ENCODE measurements around the gene KCTD19.

KCTD19 gene

DNA sequence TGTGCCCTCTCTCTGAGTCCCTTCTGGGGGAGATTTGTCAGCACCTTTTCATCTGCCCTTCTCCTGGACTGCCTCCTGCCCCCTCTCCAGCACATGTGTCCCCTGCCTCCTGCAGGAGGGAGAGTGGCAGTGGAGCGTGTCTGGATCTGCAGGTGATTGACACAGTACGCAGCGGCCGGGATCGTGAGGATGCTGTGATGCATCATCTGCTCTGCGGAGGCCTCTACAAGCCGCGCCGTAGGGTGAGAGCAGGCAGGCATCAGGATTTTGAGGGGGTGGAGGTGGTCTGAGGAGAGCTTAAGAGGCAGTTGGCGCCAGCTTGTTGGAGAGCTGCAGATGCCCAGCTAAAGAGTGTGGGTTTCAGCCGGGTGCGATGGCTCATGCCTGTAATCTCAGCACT, 66.8 kb downstream of the KCTD19 start:
- no peaks in the 10 kb centered on the region for H3K79me2 ChIP-seq (ENCODE audit: control insufficient read depth, insufficient read depth, low read length, poor library complexity)
- no peak overlapping the region for H3K4me2 ChIP-seq (ENCODE audit: low read length)
- H2BK5ac ChIP-seq (ENCODE audit: low read depth, low read length, poor library complexity), result no peak overlapping the region
- peaks cover 2% of the 10 kb centered on the region for H3K27me3 ChIP-seq (ENCODE audit: insufficient read depth, low read length)
- H3K4me1 ChIP-seq (ENCODE audit: control insufficient read depth in 1 of 2, insufficient read depth in 2 of 2, low read length in 2 of 2), result no peaks in the 10 kb centered on the region
- no peak overlapping the region for H3K23ac ChIP-seq (ENCODE audit: low read length)
- H4K91ac ChIP-seq (ENCODE audit: low read depth, low read length), result no peak overlapping the region
- H3K79me1 ChIP-seq (ENCODE audit: low read length), result no peaks in the 10 kb centered on the region
- no peak overlapping the region for H2BK12ac ChIP-seq (ENCODE audit: low read length)
- H3K18ac ChIP-seq (ENCODE audit: low read length), result no peak overlapping the region
- H3K4ac ChIP-seq (ENCODE audit: low read depth, low read length), result no peak overlapping the region
- H3K4me3 ChIP-seq (ENCODE audit: low read depth, low read length), result no peak overlapping the region
- no peak for DNase-seq
- peaks cover 3% of the 10 kb centered on the region for H3K9me3 ChIP-seq (ENCODE audit: insufficient read depth, low read depth, low read length)
- H4K8ac ChIP-seq (ENCODE audit: low read depth, low read length), result no peak overlapping the region
- H3K36me3 ChIP-seq (ENCODE audit: control insufficient read depth in 1 of 2, insufficient read depth in 2 of 2, low read length in 2 of 2), result no peaks in the 10 kb centered on the region
- H2AFZ ChIP-seq (ENCODE audit: insufficient read depth, low read length, poor library complexity), result no peak overlapping the region
- no peak overlapping the region for H4K12ac ChIP-seq (ENCODE audit: low read depth, low read length)
- no peak overlapping the region for H3K14ac ChIP-seq (ENCODE audit: low read length)
- H2AK5ac ChIP-seq (ENCODE audit: low read length), result no peak overlapping the region
- no peak overlapping the region for H2BK120ac ChIP-seq (ENCODE audit: insufficient read depth, low read length, poor library complexity)
- H3K27ac ChIP-seq (ENCODE audit: low read depth, low read length), result no peak overlapping the region
- H3K9ac ChIP-seq (ENCODE audit: low read length), result no peak overlapping the region
- no CpG with 5 or more reads among the region's 12 CpGs for WGBS (ENCODE audit: extremely low coverage, insufficient coverage, insufficient read length)

DNA sequence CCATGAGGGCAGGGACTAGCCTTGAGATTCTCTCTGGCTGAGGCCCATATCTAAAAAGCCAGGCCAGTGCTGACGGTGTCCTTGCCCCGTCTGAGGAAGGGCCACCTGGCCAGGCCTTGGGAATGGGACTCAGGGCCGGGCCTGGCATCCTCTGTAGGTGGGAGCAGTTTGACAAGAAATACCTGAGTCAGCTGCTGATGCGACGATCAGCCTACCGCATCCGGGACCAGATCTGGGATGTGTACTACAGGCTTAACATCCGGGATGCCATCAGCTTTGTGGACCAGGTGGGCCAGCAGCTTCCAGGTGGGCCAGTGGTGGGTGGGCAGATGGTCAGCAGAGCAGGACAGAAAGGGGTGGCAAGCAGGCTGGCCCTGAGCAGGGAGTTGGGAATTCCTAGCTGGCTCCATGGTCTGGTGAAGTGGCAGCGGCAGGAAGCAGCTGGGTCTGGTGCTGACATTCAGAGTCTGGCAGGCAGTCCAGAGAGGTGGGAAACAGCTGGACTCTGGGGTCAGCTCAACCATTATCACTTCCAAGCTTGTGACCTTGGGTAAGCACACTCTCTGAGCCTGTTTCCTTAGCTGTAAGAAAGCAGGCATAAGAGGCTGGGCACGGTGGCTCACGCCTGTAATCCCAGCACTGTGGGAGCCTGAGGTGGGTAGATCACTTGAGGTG, 68.2 kb downstream of the KCTD19 start:
- Histone ChIP-seq H3K9ac (ENCODE audit: low read length) (no peak overlapping the region), H3K14ac (ENCODE audit: low read length) (no peak overlapping the region), H3K23ac (ENCODE audit: low read length) (no peak overlapping the region), H3K9me3 (ENCODE audit: insufficient read depth, low read depth, low read length) (peaks cover 3% of the 10 kb centered on the region), H3K4me2 (ENCODE audit: low read length) (no peak overlapping the region), H4K8ac (ENCODE audit: low read depth, low read length) (no peak overlapping the region), H3K79me1 (ENCODE audit: low read length) (no peaks in the 10 kb centered on the region), H2AFZ (ENCODE audit: insufficient read depth, low read length, poor library complexity) (no peak overlapping the region), H2BK5ac (ENCODE audit: low read depth, low read length, poor library complexity) (no peak overlapping the region), H3K27me3 (ENCODE audit: insufficient read depth, low read length) (peaks cover 2% of the 10 kb centered on the region), H3K27ac (ENCODE audit: low read depth, low read length) (no peak overlapping the region), H2BK12ac (ENCODE audit: low read length) (no peak overlapping the region), H3K4ac (ENCODE audit: low read depth, low read length) (no peak overlapping the region), H3K79me2 (ENCODE audit: control insufficient read depth, insufficient read depth, low read length, poor library complexity) (no peaks in the 10 kb centered on the region), H2AK5ac (ENCODE audit: low read length) (no peak overlapping the region), H3K4me3 (ENCODE audit: low read depth, low read length) (no peak overlapping the region), H2BK120ac (ENCODE audit: insufficient read depth, low read length, poor library complexity) (no peak overlapping the region), H3K18ac (ENCODE audit: low read length) (no peak overlapping the region), H3K4me1 (ENCODE audit: control insufficient read depth in 1 of 2, insufficient read depth in 2 of 2, low read length in 2 of 2) (no peaks in the 10 kb centered on the region), H3K36me3 (ENCODE audit: control insufficient read depth in 1 of 2, insufficient read depth in 2 of 2, low read length in 2 of 2) (no peaks in the 10 kb centered on the region), H4K12ac (ENCODE audit: low read depth, low read length) (no peak overlapping the region), H4K91ac (ENCODE audit: low read depth, low read length) (no peak overlapping the region)
- peak; percentile 81 to 86 for DNase-seq
- no CpG with 5 or more reads among the region's 11 CpGs for WGBS (ENCODE audit: extremely low coverage, insufficient coverage, insufficient read length)

DNA sequence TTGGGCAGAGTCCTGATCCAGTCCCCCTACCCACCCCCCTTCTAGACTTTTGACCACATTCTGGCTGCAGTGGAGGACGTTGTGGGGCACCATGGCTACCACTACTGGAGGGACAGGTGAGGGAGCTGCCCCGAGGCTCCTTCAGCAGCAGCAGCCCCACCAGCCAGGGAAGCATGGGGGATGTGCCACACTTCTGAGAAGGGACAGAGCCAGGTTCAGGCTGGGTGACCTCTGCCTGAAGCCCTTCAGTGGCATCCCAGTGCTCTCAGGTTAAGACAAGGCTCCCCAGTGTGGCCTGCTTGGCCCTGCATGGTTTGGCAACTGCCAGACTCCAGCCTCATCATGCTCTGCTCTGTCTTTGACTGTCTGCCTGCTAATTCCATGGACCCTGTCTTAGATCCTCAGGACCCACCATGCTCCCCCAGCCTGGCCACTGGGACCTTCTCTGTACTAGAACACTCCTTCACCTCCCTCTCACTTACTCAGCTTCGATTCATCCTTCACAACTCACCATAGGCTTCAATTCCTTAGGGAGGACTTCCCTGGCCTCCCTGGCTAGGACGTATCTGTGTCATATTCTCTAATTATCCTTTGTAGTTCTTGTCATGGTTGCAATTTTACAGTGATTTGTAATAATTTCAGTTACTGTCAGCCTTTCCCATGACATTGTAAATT, 68.9 kb downstream of the KCTD19 start:
- WGBS (ENCODE audit: extremely low coverage, insufficient coverage, insufficient read length), result no CpG with 5 or more reads among the region's 4 CpGs
- Histone ChIP-seq H4K12ac (ENCODE audit: low read depth, low read length) (no peak overlapping the region), H2BK5ac (ENCODE audit: low read depth, low read length, poor library complexity) (no peak overlapping the region), H3K79me1 (ENCODE audit: low read length) (no peaks in the 10 kb centered on the region), H2BK120ac (ENCODE audit: insufficient read depth, low read length, poor library complexity) (no peak overlapping the region), H3K79me2 (ENCODE audit: control insufficient read depth, insufficient read depth, low read length, poor library complexity) (no peaks in the 10 kb centered on the region), H3K36me3 (ENCODE audit: control insufficient read depth in 1 of 2, insufficient read depth in 2 of 2, low read length in 2 of 2) (no peaks in the 10 kb centered on the region), H3K9ac (ENCODE audit: low read length) (no peak overlapping the region), H3K4me2 (ENCODE audit: low read length) (no peak overlapping the region), H2AFZ (ENCODE audit: insufficient read depth, low read length, poor library complexity) (no peak overlapping the region), H4K91ac (ENCODE audit: low read depth, low read length) (no peak overlapping the region), H3K27me3 (ENCODE audit: insufficient read depth, low read length) (peaks cover 1% of the 10 kb centered on the region), H3K4ac (ENCODE audit: low read depth, low read length) (no peak overlapping the region), H3K27ac (ENCODE audit: low read depth, low read length) (no peak overlapping the region), H4K8ac (ENCODE audit: low read depth, low read length) (no peak overlapping the region), H3K18ac (ENCODE audit: low read length) (no peak overlapping the region), H2AK5ac (ENCODE audit: low read length) (no peak overlapping the region), H2BK12ac (ENCODE audit: low read length) (no peak overlapping the region), H3K4me3 (ENCODE audit: low read depth, low read length) (no peak overlapping the region), H3K9me3 (ENCODE audit: insufficient read depth, low read depth, low read length) (peaks cover 5% of the 10 kb centered on the region), H3K14ac (ENCODE audit: low read length) (no peak overlapping the region), H3K23ac (ENCODE audit: low read length) (no peak overlapping the region), H3K4me1 (ENCODE audit: control insufficient read depth in 1 of 2, insufficient read depth in 2 of 2, low read length in 2 of 2) (no peaks in the 10 kb centered on the region)
- DNase-seq, result no peak

DNA sequence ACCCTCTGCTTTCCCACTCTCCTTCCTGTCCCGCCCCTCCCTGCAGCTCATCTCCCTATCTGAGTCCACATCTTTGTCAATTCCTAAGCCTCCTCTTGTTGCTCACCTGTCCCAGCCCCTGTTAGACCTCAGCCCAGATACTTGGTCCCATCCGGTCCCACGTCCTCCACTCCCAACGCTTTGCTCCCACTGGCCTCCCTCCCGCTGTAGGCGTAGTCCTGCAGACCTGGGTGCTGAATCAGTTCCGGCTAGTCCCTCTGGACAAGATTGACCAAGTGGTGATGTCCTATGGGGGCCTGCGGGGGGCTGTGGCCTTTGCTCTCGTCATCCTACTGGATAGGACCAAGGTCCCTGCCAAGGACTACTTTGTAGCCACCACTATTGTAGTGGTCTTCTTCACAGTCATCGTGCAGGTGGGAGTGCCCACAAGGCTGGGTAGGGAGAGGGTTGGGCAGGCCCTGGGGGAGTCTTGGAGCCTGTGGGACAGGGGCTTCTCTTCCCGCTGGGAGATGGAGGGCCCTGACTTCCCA, 69.8 kb downstream of the KCTD19 start:
- Histone ChIP-seq H2AK5ac (ENCODE audit: low read length) (no peak overlapping the region), H3K79me2 (ENCODE audit: control insufficient read depth, insufficient read depth, low read length, poor library complexity) (no peaks in the 10 kb centered on the region), H3K4ac (ENCODE audit: low read depth, low read length) (no peak overlapping the region), H4K8ac (ENCODE audit: low read depth, low read length) (no peak overlapping the region), H2BK120ac (ENCODE audit: insufficient read depth, low read length, poor library complexity) (no peak overlapping the region), H4K12ac (ENCODE audit: low read depth, low read length) (no peak overlapping the region), H3K4me1 (ENCODE audit: control insufficient read depth in 1 of 2, insufficient read depth in 2 of 2, low read length in 2 of 2) (no peaks in the 10 kb centered on the region), H2BK12ac (ENCODE audit: low read length) (no peak overlapping the region), H3K18ac (ENCODE audit: low read length) (no peak overlapping the region), H3K23ac (ENCODE audit: low read length) (no peak overlapping the region), H3K9me3 (ENCODE audit: insufficient read depth, low read depth, low read length) (peaks cover 5% of the 10 kb centered on the region), H2AFZ (ENCODE audit: insufficient read depth, low read length, poor library complexity) (no peak overlapping the region), H3K79me1 (ENCODE audit: low read length) (no peaks in the 10 kb centered on the region), H3K4me3 (ENCODE audit: low read depth, low read length) (no peak overlapping the region), H3K27me3 (ENCODE audit: insufficient read depth, low read length) (no peaks in the 10 kb centered on the region), H3K27ac (ENCODE audit: low read depth, low read length) (no peak overlapping the region), H4K91ac (ENCODE audit: low read depth, low read length) (no peak overlapping the region), H3K36me3 (ENCODE audit: control insufficient read depth in 1 of 2, insufficient read depth in 2 of 2, low read length in 2 of 2) (no peaks in the 10 kb centered on the region), H3K9ac (ENCODE audit: low read length) (no peak overlapping the region), H3K14ac (ENCODE audit: low read length) (no peak overlapping the region), H3K4me2 (ENCODE audit: low read length) (no peak overlapping the region), H2BK5ac (ENCODE audit: low read depth, low read length, poor library complexity) (no peak overlapping the region)
- no peak for DNase-seq
- WGBS (ENCODE audit: extremely low coverage, insufficient coverage, insufficient read length), result no CpG with 5 or more reads among the region's 11 CpGs
